Spinal cord (tissue), 10 donors: ENCODE results near the gene ANXA6. TPM values are rescaled to one million over a fixed set of nuclear protein-coding genes. Genes with fewer than 3 reads are reported as not detected.
A peak's percentile ranks its signal among the peaks of the same experiment; 100 is the strongest.

Experiments used
- DNase-seq, 6 donors: peaks; one replicate each; pipeline versions ENCODE4 v3.0.0 to v3.0.0-alpha.2; 2013 to 2015; ENCODE audit warnings: low spot score in 6 of 6, low read depth in 4 of 6
- H3K27ac ChIP-seq: one replicate; pipeline ENCODE4 v1.5.1; 2013; ENCODE audit warnings: low read depth, low read length, control low read depth
- H3K27me3 ChIP-seq: one replicate; pipeline ENCODE4 v1.6.1; 2013; ENCODE audit warnings: low read length; ENCODE audit not compliant: control insufficient read depth, insufficient read depth
- H3K36me3 ChIP-seq: one replicate; pipeline ENCODE4 v1.6.1; 2013; ENCODE audit warnings: low read length; ENCODE audit not compliant: control insufficient read depth, insufficient read depth
- H3K4me1 ChIP-seq: one replicate; pipeline ENCODE4 v1.6.1; 2013; ENCODE audit warnings: low read length; ENCODE audit not compliant: control insufficient read depth, insufficient read depth
- H3K4me3 ChIP-seq: one replicate; pipeline ENCODE4 v1.5.1; 2013; ENCODE audit warnings: low read depth, low read length, control low read depth
- H3K9me3 ChIP-seq: one replicate; pipeline ENCODE4 v1.6.1; 2013; ENCODE audit warnings: low read length; ENCODE audit not compliant: control insufficient read depth, insufficient read depth
- WGBS: methylation state at CpG from one replicate; pipeline ENCODE4 v1.1.5; 2013; ENCODE audit warnings: missing lambda C conversion rate; ENCODE audit not compliant: insufficient coverage; 5-methylcytosine and 5-hydroxymethylcytosine counted together
- polyA plus RNA-seq, 2 donors: library from polyadenylated mRNA; unstranded; fragments of 120-200 nt; gene quantifications; one replicate each; pipeline ENCODE4 v1.2.1, GENCODE V29; 2013; ENCODE audit not compliant: insufficient read length in 2 of 2
- total RNA-seq, 2 donors: library from RNA; depleted of rRNA in 1 of 2; stranded (reverse); fragments of 120-200 nt in 1 of 2; fragments of >200 nt in 1 of 2; gene quantifications; one replicate each; pipeline versions ENCODE4 v1.2.3 to v1.2.4, GENCODE V29; 2013 to 2014
- donor health status: healthy.

Gene ANXA6
- total and polyA plus RNA-seq, 4 donors = 215 to 301 (median 271) TPM

- Histone ChIP-seq H3K9me3 (no peaks in the 10 kb centered on the region), H3K4me1 (peaks cover 14% of the 10 kb centered on the region), H3K27ac (no peak overlapping the region), H3K27me3 (no peaks in the 10 kb centered on the region), H3K36me3 (peaks cover 55% of the 10 kb centered on the region), H3K4me3 (no peak overlapping the region)
- DNase-seq = no peak
- WGBS = 96% methylated on average over 3 of the region's 3 CpGs
Measured at GRCh38 chr5:151110992-151111391, 46.6 kb downstream of the ANXA6 start.

GRCh38 chr5:151110122-151110681 lies 47.4 kb downstream of the ANXA6 start:
- no peak overlapping the region for H3K4me3 ChIP-seq
- WGBS = 89% methylated on average over 3 of the region's 11 CpGs
- H3K36me3 ChIP-seq = peaks cover 58% of the 10 kb centered on the region
- no peaks in the 10 kb centered on the region for H3K27me3 ChIP-seq
- H3K4me1 ChIP-seq = peaks cover 14% of the 10 kb centered on the region
- no peak for DNase-seq
- no peaks in the 10 kb centered on the region for H3K9me3 ChIP-seq
- H3K27ac ChIP-seq = no peak overlapping the region

- peaks cover 69% of the 10 kb centered on the region for H3K36me3 ChIP-seq
- 64% methylated on average over 5 of the region's 8 CpGs for WGBS
- peak overlapping the region; percentile 47 for H3K27ac ChIP-seq
- no peaks in the 10 kb centered on the region for H3K27me3 ChIP-seq
- H3K4me1 ChIP-seq = peaks cover 14% of the 10 kb centered on the region
- H3K4me3 ChIP-seq = no peak overlapping the region
- no peaks in the 10 kb centered on the region for H3K9me3 ChIP-seq
- DNase-seq = no peak
Measured at GRCh38 chr5:151108566-151108965, 49.0 kb downstream of the ANXA6 start.

GRCh38 chr5:151107738-151108520 lies 49.6 kb downstream of the ANXA6 start:
- DNase-seq = peak in 4 of 6 donors; percentile 22 to 79 (median 55)
- Histone ChIP-seq H3K4me1 (peaks cover 14% of the 10 kb centered on the region), H3K27ac (no peak overlapping the region), H3K27me3 (no peaks in the 10 kb centered on the region), H3K4me3 (no peak overlapping the region), H3K9me3 (no peaks in the 10 kb centered on the region), H3K36me3 (peaks cover 69% of the 10 kb centered on the region)
- WGBS = 62% methylated on average over 10 of the region's 11 CpGs

- Histone ChIP-seq H3K27me3 (no peaks in the 10 kb centered on the region), H3K27ac (no peak overlapping the region), H3K36me3 (peaks cover 71% of the 10 kb centered on the region), H3K4me1 (peaks cover 14% of the 10 kb centered on the region), H3K4me3 (no peak overlapping the region), H3K9me3 (no peaks in the 10 kb centered on the region)
- no peak for DNase-seq
- 90% methylated on average over 5 of the region's 7 CpGs for WGBS
Measured at GRCh38 chr5:151107084-151107483, 50.5 kb downstream of the ANXA6 start.

GRCh38 chr5:151106509-151106908 lies 51.1 kb downstream of the ANXA6 start:
- 100% methylated on average over 2 of the region's 2 CpGs for WGBS
- H3K4me1 ChIP-seq = peaks cover 14% of the 10 kb centered on the region
- no peaks in the 10 kb centered on the region for H3K27me3 ChIP-seq
- H3K9me3 ChIP-seq = no peaks in the 10 kb centered on the region
- no peak overlapping the region for H3K4me3 ChIP-seq
- DNase-seq = no peak
- no peak overlapping the region for H3K27ac ChIP-seq
- peaks cover 74% of the 10 kb centered on the region for H3K36me3 ChIP-seq

- no peak overlapping the region for H3K4me3 ChIP-seq
- 86% methylated on average over 2 of the region's 5 CpGs for WGBS
- H3K9me3 ChIP-seq = no peaks in the 10 kb centered on the region
- no peak overlapping the region for H3K27ac ChIP-seq
- peaks cover 14% of the 10 kb centered on the region for H3K4me1 ChIP-seq
- H3K27me3 ChIP-seq = no peaks in the 10 kb centered on the region
- peaks cover 76% of the 10 kb centered on the region for H3K36me3 ChIP-seq
- no peak for DNase-seq
Measured at GRCh38 chr5:151106043-151106442, 51.5 kb downstream of the ANXA6 start.

- Histone ChIP-seq H3K9me3 (no peaks in the 10 kb centered on the region), H3K4me1 (peaks cover 14% of the 10 kb centered on the region), H3K4me3 (no peak overlapping the region), H3K27ac (no peak overlapping the region), H3K27me3 (no peaks in the 10 kb centered on the region), H3K36me3 (peaks cover 75% of the 10 kb centered on the region)
- no peak for DNase-seq
- WGBS = 100% methylated on average over 1 of the region's 2 CpGs
Measured at GRCh38 chr5:151105561-151105960, 52.0 kb downstream of the ANXA6 start.

GRCh38 chr5:151104795-151105194 lies 52.8 kb downstream of the ANXA6 start:
- Histone ChIP-seq H3K27me3 (no peaks in the 10 kb centered on the region), H3K27ac (no peak overlapping the region), H3K36me3 (peaks cover 71% of the 10 kb centered on the region), H3K4me1 (peaks cover 18% of the 10 kb centered on the region), H3K4me3 (no peak overlapping the region), H3K9me3 (no peaks in the 10 kb centered on the region)
- WGBS = 90% methylated on average over 1 of the region's 5 CpGs
- peak in 1 of 6 donors; percentile 70 for DNase-seq

- Histone ChIP-seq H3K4me1 (peaks cover 4% of the 10 kb centered on the region), H3K4me3 (no peak overlapping the region), H3K36me3 (peaks cover 47% of the 10 kb centered on the region), H3K9me3 (no peaks in the 10 kb centered on the region), H3K27me3 (no peaks in the 10 kb centered on the region), H3K27ac (no peak overlapping the region)
- no peak for DNase-seq
- 100% methylated on average over 2 of the region's 4 CpGs for WGBS
Measured at GRCh38 chr5:151101746-151102145, 55.8 kb downstream of the ANXA6 start.
